Myocyte (in vitro differentiated cells): ENCODE data around the gene MAP1S. TPM values are rescaled to one million over a fixed set of nuclear protein-coding genes. Genes with fewer than 3 reads are reported as not detected.

ENCODE experiments used
- total RNA-seq: library from RNA; depleted of rRNA; stranded (reverse); fragments of >200 nt; gene quantifications from 2 replicates; pipeline ENCODE4 v1.2.3, GENCODE V29; 2014

Gene MAP1S
- total RNA-seq, 1 donor from 2014 or later: 24.5 TPM

Other genes starting within 250 kb of the MAP1S start
- 35.8 and 41.3 TPM in 2 replicates for gene SLC27A1, start 249.0 kb upstream of the MAP1S start, total RNA-seq
- 60.5 and 75.0 TPM in 2 replicates for gene PGLS, start 207.8 kb upstream of the MAP1S start, total RNA-seq
- 83.4 and 92.8 TPM in 2 replicates for gene COLGALT1, start 163.8 kb upstream of the MAP1S start, total RNA-seq
- 0.03 and 0.05 TPM in 2 replicates for gene UNC13A, start 31.1 kb upstream of the MAP1S start, total RNA-seq
- gene FCHO1, start 32.0 kb downstream of the MAP1S start, total RNA-seq: 0.05 TPM in 1 of 2 replicates, not detected in the other
- not detected in 2 replicates for gene B3GNT3, start 75.7 kb downstream of the MAP1S start, total RNA-seq
- gene INSL3, start 102.0 kb downstream of the MAP1S start, total RNA-seq: not detected in 2 replicates
- gene JAK3, start 128.5 kb downstream of the MAP1S start, total RNA-seq: 0.47 TPM in 1 of 2 replicates, not detected in the other
- 777 and 810 TPM in 2 replicates for gene RPL18A, start 140.4 kb downstream of the MAP1S start, total RNA-seq
- not detected in 2 replicates for gene SLC5A5, start 152.5 kb downstream of the MAP1S start, total RNA-seq
- 56.5 and 61.3 TPM in 2 replicates for gene CCDC124, start 213.5 kb downstream of the MAP1S start, total RNA-seq
- not detected in 2 replicates for gene KCNN1, start 247.6 kb downstream of the MAP1S start, total RNA-seq